GM21529 (cell line): ENCODE measurements around the gene SLC6A15.

Source experiments
- ATAC-seq: cut with Tn5 transposase; IDR thresholded peaks from one replicate; pipeline ENCODE4 v1.9.1; 2021; ENCODE audit not compliant: unreplicated experiment

Gene SLC6A15

DNA sequence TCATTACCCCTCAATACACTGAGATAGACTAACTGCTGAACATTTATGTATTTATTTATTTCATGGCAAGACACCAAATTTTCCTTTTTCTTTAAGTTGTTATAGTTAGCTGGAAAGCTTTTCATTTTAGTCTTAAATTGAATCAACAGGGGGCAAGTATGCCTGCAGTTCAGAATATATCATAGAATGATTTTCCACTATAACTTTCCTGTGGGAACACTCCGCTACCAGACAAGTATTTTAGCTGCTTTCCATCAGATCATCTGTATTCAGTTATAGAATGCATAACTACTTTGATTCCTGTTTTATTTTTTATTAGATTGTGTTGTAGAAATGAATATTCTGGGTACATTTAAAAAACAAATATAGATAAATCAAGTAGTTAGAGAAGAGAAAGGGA is 102.0 kb downstream of the SLC6A15 start:
- no peak for ATAC-seq
